ENCODE results near the gene DNAH7.
"Not testable (repeated sequence)": the region's sequence is repeated elsewhere in the genome, so short reads cannot be mapped to it uniquely, and the experiment has no call there.

DNAH7 gene

GRCh38 chr2:195929531-195929930 lies 139.1 kb downstream of the DNAH7 start:
- in situ Hi-C loops (cut with MboI; ENCODE audit: low sequenced_read_pairs, unreplicated experiment): no loop called here
- TF ChIP-seq CTCF (IDR thresholded peaks at IDR 0.05; ENCODE audit: borderline replicate concordance, control extremely low read depth, extremely low read depth, insufficient read depth, missing control alignments): no peak
- no peak for DNase-seq (ENCODE audit: low spot score)

GRCh38 chr2:195925120-195925519 lies 143.5 kb downstream of the DNAH7 start:
- DNase-seq (ENCODE audit: low spot score): no peak
- TF ChIP-seq CTCF (IDR thresholded peaks at IDR 0.05; ENCODE audit: borderline replicate concordance, control extremely low read depth, extremely low read depth, insufficient read depth, missing control alignments): no peak
- in situ Hi-C loops (cut with MboI; ENCODE audit: low sequenced_read_pairs, unreplicated experiment): no loop called here

GRCh38 chr2:195923889-195924288 lies 144.7 kb downstream of the DNAH7 start:
- in situ Hi-C loops (cut with MboI; ENCODE audit: low sequenced_read_pairs, unreplicated experiment): no loop called here
- no peak for TF ChIP-seq CTCF (IDR thresholded peaks at IDR 0.05; ENCODE audit: borderline replicate concordance, control extremely low read depth, extremely low read depth, insufficient read depth, missing control alignments)
- DNase-seq (ENCODE audit: low spot score): no peak

GRCh38 chr2:195917021-195917600 lies 151.5 kb downstream of the DNAH7 start:
- in situ Hi-C loops (cut with MboI; ENCODE audit: low sequenced_read_pairs, unreplicated experiment); DNase-seq (ENCODE audit: low spot score): not testable (repeated sequence)

- no peak for TF ChIP-seq CTCF (IDR thresholded peaks at IDR 0.05; ENCODE audit: borderline replicate concordance, control extremely low read depth, extremely low read depth, insufficient read depth, missing control alignments)
- no peak for DNase-seq (ENCODE audit: low spot score)
- in situ Hi-C loops (cut with MboI; ENCODE audit: low sequenced_read_pairs, unreplicated experiment): no loop called here
These were observed 156.6 kb downstream of the DNAH7 start for GRCh38 chr2:195912079-195912478.

- no peak for TF ChIP-seq CTCF (IDR thresholded peaks at IDR 0.05; ENCODE audit: borderline replicate concordance, control extremely low read depth, extremely low read depth, insufficient read depth, missing control alignments)
- in situ Hi-C loops (cut with MboI; ENCODE audit: low sequenced_read_pairs, unreplicated experiment): no loop called here
These were observed 158.1 kb downstream of the DNAH7 start for GRCh38 chr2:195910570-195910969.

GRCh38 chr2:195909926-195910325 lies 158.7 kb downstream of the DNAH7 start:
- DNase-seq (ENCODE audit: low spot score): no peak
- in situ Hi-C loops (cut with MboI; ENCODE audit: low sequenced_read_pairs, unreplicated experiment): no loop called here
- no peak for TF ChIP-seq CTCF (IDR thresholded peaks at IDR 0.05; ENCODE audit: borderline replicate concordance, control extremely low read depth, extremely low read depth, insufficient read depth, missing control alignments)

More at GRCh38 chr2:195910570-195910969, 158.1 kb downstream of the DNAH7 start:
- DNase-seq (ENCODE audit: low spot score): no peak
